Stimulated activated CD8-positive, alpha-beta memory T cell treated with anti-CD3 and anti-CD28 coated beads, Interleukin-15, amount 100 ng/mL, for 48 hours (primary cell): Measurements from ENCODE around the gene GPR158.

Source experiments
- DNase-seq, 2 donors: peaks; one replicate each; pipeline ENCODE4 v3.0.0-alpha.2; 2020; ENCODE audit warnings: low read depth in 2 of 2

GPR158 gene

GRCh38 chr10:25575343-25575742, 400.5 kb downstream of the GPR158 start:
- no peak for DNase-seq

GRCh38 chr10:25578061-25578460, 403.3 kb downstream of the GPR158 start:
- no peak for DNase-seq

DNA sequence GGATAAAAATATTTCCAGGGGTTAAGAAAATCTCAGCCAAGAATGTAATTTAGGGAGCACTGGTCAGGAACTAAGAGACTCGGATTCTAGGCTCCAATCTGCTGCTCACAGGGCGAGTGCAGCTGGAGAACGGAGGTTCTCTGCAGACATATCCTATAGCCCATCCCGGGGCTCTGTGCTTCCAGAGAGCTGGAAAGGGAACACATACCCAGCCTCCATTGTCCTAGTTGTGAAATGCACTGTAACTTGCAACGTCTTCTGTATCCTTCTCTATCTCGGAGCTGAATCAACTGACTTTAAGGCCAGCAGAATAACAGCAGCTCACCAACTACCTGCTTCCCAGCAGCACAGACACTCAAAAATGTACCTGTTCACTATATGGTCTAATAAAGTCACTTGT, 408.2 kb downstream of the GPR158 start:
- DNase-seq = no peak

DNA sequence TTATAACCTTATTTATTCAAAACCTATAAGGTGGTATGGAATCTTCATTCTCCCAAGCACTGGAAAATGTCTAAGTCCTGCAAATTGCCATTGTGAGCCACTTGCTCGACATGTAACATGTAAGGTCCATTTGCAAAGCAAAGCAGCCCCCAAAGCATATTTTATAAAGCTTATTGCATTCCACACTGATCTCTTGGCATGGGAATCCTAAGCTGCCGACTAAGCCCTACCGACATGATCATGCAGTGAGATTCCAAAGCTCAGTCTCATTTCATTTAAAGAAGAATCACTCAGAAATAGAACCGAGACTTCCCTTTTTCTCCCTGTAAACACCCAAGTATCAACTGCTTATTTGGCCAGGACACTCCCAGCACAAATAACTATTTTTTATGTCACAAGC, 425.9 kb downstream of the GPR158 start:
- DNase-seq = no peak

DNA sequence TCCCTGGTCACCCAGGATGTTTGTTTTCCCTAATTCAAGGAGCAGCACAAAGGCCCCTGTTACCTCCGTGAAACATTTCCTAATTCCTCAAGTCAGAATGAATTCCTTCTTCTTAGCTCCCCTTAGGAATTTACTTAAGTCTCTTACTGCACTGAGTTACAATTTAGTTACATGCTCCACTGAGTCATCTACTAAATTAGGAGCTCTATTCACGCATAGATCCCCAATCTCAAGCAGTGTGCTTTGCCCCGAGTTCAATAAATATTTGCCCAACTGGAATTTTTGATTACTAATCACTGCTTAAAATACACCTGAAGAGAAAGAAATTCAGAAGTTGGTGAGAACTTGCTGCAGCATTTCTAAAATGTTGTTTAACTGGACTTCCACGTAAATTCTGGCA, 429.8 kb downstream of the GPR158 start:
- no peak for DNase-seq

GRCh38 chr10:25614652-25615051, 439.9 kb downstream of the GPR158 start:
- DNase-seq = no peak

GRCh38 chr10:25615926-25616325, 441.1 kb downstream of the GPR158 start:
- no peak for DNase-seq

DNA sequence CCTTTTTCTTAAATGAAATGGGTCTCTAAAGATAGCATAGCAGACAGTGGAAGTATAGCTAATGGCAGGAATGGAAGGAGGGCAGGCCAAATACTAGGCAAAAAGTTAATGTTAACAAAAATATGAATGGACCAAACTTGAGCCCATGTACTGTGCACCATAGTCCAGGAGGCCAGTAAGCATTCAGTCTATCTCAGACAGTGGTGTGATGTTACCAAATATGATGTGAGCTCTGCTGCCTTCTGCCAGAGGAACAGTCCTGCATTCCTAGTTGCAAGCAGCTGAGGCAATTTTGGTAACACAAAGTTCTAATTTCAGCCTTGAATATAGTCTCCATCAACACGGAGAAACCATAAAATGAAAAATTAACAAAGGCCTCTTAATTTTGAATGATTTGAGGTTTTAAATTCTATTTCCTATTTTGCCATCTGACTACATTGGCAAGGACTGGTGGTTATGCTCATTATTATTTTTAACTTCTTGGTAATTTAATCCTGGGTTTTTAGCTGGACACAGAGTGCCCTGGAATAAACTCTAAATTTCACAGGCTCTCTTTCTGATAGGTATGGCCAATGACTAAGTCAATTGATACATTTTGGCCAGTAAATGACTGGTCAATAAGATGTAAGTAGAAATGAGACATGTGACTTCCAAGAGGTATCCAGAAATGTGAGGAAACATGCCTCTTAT, 442.2 kb downstream of the GPR158 start:
- DNase-seq = no peak

DNA sequence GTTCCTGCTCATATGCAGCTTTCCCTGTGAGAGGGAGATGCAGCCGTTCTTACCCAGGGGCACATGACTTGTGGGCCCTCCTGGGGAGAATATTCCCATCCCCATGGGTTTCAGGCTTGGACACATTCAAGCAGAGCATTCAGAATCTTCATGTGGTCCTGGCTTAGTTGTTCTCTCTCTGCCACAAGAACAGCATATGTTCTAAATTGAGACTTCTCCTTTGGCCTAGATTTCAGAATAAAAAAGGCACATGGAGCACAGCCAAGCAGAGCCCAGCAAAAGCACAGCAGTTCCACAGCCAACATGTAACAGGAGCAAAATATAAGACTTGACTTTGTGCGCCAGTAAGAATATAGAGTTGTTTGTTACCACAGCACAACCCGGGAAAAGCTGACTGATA, 452.8 kb downstream of the GPR158 start:
- no peak for DNase-seq

GRCh38 chr10:25629333-25629732, 454.5 kb downstream of the GPR158 start:
- DNase-seq = no peak

- DNase-seq = no peak
These were observed 456.7 kb downstream of the GPR158 start for GRCh38 chr10:25631471-25631870.

- DNase-seq = no peak
These were observed 458.0 kb downstream of the GPR158 start for GRCh38 chr10:25632802-25633201.

GRCh38 chr10:25633542-25633941, 458.7 kb downstream of the GPR158 start:
- DNase-seq = no peak

- DNase-seq = no peak
These were observed 464.8 kb downstream of the GPR158 start for GRCh38 chr10:25639646-25640045.

- no peak for DNase-seq
These were observed 466.8 kb downstream of the GPR158 start for GRCh38 chr10:25641595-25641994.

- no peak for DNase-seq
These were observed 467.9 kb downstream of the GPR158 start for GRCh38 chr10:25642721-25643120.

GRCh38 chr10:25646371-25646770, 471.6 kb downstream of the GPR158 start:
- no peak for DNase-seq

DNA sequence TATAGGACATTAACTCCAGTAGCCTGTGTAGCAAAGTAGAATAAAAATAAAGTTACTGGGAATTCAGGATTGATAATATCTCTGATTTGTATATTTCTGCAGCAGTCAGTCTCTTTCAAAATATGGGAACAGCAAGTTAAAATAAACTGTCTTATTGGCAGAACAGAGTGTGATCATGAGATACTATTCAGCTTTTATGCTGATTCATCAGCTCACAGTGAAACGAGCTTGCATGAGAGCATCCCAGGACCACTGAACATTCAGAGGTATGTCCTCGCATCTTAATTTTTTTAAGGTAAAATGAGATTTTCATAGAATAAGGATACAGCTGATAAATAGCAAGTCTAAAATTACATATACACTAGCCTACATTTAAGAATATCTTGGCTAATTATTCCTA, 476.7 kb downstream of the GPR158 start:
- DNase-seq = no peak
